Stimulated activated CD8-positive, alpha-beta memory T cell treated with anti-CD3 and anti-CD28 coated beads, Interleukin-7, amount 100 ng/mL, for 4 hours (primary cell): Measurements from ENCODE around the gene NUP205.
"Not testable (repeated sequence)": the region's sequence is repeated elsewhere in the genome, so short reads cannot be mapped to it uniquely, and the experiment has no call there.

Experiments
- DNase-seq, 2 donors: peaks; one replicate each; pipeline ENCODE4 v3.0.0-alpha.2; 2020; ENCODE audit warnings: low read depth in 2 of 2

Gene NUP205

DNA sequence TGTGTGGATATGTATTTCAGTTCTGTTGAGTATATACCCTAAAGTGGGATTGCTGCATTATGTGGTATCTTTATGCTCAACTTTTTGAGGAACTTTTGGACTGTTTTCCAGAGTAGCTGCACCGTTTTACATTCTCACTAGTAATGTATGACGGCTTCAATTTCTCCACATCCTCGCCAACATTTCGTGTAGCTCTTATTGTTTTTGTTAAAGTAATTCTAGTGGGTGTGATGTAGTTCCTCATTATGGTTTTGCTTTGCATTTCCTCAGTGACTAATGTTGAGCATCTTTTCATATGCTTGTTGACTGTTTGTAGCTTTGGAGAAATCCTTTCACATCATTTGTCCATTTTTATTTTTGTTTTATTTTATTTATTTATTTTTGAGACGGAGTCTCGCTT, 109.1 kb downstream of the NUP205 start:
- no peak for DNase-seq

GRCh38 chr7:135667626-135668025, 109.9 kb downstream of the NUP205 start:
- not testable (repeated sequence) for DNase-seq

GRCh38 chr7:135668852-135669395, 111.2 kb downstream of the NUP205 start:
- DNase-seq, result not testable (repeated sequence)

DNA sequence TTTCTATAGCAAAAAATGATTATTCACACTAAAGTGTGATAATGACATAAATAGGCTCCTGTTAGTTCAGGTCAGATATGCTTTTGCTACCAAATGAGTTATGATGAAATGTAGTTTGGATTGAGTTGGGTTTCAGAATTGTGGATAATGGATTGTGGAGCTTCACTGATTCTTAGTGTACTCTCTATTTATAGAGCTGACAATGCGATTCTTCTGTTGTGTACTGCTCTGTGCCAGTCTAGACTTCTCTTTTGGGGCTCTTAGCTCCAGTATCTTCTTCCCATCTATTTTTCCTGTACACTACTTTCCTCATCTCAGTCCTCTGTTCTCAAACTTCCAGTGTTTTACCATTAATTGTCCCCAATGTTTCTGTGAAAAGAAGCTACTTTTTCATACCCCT, 112.1 kb downstream of the NUP205 start:
- DNase-seq, result no peak

GRCh38 chr7:135670179-135670578, 112.5 kb downstream of the NUP205 start:
- DNase-seq, result no peak

DNA sequence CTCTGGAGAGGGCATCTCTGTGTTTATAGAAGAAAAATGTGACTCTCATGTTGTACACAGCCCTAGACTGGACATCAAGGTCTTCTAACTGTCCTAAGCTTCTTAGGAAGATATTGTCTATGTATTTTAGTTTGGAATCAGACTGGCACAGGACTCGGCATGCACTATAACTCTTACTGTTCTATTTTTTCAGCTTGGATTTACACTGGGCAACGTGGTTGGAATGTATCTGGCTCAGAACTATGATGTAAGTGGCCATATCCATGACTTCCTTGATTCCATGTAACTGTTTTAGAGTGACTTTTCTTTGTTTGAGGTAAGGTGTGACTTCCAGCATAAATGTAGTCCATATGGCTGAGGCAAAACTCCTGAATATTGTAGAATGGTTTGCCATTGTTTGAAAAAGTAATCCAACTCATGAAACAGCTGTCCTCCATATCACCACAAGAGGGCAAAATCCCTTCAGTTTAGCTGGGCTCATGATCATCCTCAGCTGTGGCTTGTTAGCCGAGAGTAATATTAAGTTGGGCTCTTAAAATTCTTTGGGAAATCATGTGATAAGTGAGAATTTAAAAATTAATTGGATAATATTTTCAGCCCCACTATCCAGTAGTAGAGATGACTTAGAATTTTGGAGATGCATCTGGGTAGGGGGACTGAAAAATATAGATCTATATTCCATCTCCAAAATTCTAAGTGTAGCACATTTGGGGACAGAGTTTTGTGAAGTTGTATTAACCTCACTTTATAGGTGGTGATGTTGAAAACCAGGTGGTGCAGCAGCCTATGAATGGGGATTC, 115.0 kb downstream of the NUP205 start:
- DNase-seq, result no peak

- no peak for DNase-seq
Measured at GRCh38 chr7:135673360-135673706, 115.6 kb downstream of the NUP205 start.

- no peak for DNase-seq
Measured at GRCh38 chr7:135678612-135679575, 121.2 kb downstream of the NUP205 start.

DNA sequence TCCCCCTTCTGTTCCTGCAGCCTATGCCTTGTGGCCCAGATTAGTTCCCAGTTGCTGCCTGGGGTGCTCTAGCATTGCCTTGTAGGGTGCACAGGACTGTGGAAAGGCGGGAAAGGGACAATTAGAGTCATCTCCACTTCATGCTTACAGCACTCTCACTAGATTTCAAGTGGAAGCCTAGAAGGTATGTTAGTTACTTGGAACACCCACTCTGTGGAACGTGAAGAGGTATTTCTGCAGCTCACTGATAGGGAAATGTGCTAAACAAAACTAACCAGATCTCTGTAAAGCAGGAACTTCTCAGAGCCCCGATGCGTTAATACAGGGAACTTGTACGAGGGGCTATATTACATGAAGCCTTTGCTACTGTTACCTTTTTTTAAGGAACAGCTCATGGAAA, 124.0 kb downstream of the NUP205 start:
- DNase-seq, result no peak

GRCh38 chr7:135682191-135682590, 124.5 kb downstream of the NUP205 start:
- no peak for DNase-seq

GRCh38 chr7:135683609-135684008, 125.9 kb downstream of the NUP205 start:
- DNase-seq, result no peak

GRCh38 chr7:135684136-135684535, 126.4 kb downstream of the NUP205 start:
- DNase-seq, result no peak

GRCh38 chr7:135684699-135685098, 127.0 kb downstream of the NUP205 start:
- DNase-seq, result no peak

GRCh38 chr7:135685306-135686084, 127.8 kb downstream of the NUP205 start:
- DNase-seq, result no peak

DNA sequence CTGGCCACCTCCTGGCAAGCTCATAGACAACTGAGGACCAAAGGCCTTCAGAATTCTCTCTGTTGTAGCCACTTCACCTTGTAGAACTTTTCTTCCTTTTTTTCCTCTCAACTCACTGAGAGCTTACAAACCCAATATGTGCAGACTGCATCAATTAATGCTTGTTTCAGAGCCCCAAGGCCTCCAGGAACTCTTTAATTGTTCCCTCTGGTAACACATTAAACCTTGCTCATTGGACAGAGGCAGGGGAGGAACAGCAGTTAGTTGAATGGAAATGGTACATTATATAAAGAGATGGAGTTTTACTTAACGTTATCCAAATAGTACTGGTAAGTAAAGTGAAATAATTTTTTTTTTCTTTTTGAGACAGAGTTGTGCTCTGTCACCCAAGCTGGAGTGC, 129.7 kb downstream of the NUP205 start:
- DNase-seq, result no peak

- no peak for DNase-seq
Measured at GRCh38 chr7:135690566-135690965, 132.8 kb downstream of the NUP205 start.

- no peak for DNase-seq
Measured at GRCh38 chr7:135692055-135692454, 134.3 kb downstream of the NUP205 start.

DNA sequence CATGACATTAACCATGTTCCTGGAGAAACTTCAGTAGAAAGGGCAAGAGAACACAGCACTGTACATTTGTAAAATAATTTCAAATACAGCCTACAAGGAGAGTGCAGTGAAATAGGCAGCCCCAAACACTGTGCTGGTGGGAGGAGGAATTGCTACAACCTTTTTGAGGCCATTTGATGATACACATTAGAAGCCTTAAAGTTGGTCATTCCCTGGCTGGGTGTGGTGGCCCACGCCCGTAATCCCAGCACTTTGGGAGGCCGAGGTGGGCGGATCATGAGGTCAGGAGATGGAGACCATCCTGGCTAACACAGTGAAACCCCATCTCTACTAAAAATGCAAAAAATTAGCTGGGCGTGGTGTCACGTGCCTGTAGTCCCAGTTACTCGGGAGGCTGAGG, 134.9 kb downstream of the NUP205 start:
- DNase-seq, result not testable (repeated sequence)

DNA sequence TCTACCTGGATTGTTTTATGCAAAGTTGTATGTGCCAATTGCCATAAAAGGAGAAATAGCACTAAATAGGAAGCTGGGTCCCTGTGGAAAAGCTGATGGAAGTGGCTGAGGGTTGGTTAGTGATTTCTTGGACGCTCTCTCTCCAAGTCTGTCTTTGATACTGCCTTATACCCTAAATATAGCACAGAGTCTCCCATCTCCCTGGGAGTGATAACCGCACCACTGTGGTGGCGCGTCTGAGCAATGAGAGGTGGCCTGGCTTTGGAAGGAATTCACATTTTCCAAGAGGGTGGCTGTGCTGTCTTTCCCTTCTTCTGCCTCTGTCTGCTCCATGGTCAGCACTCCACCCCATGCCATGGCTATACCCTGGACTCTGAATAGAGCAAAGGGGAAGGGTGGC, 135.8 kb downstream of the NUP205 start:
- no peak for DNase-seq

GRCh38 chr7:135697276-135698049, 139.7 kb downstream of the NUP205 start:
- no peak for DNase-seq
